ENCODE results near the gene NFS1.
"Not testable (repeated sequence)": the region's sequence is repeated elsewhere in the genome, so short reads cannot be mapped to it uniquely, and the experiment has no call there.

Gene NFS1

DNA sequence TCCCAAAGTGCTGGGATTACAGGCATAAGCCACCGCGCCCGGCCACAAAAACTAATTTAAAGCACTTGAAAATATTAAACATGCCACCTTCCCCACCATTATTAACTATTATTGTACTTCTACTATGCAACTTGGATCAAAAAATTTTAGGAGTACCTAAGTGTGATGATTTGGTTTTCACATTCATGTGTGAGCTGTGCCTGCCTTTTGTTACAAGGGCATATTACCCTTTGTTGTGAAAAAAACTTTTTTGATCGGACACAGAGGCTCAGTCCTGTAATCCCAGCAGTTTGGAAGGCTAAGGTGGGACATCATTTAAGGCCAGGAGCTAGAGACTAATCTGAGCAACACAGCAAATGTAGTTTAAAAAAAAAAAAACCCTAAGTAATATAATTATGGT, 17.2 kb upstream of the NFS1 start:
- Histone ChIP-seq H3K9ac (ENCODE audit: low read length) (no peak overlapping the region), H3K27me3 (ENCODE audit: low read depth, low read length) (no peaks in the 10 kb centered on the region), H3K9me3 (ENCODE audit: insufficient read depth, low read length) (no peaks in the 10 kb centered on the region), H4K20me1 (ENCODE audit: insufficient read depth, low read length) (peaks cover 88% of the 10 kb centered on the region), H3K4me2 (ENCODE audit: low read length) (no peak overlapping the region), H3K27ac (ENCODE audit: low read length) (no peak overlapping the region), H3K4me1 (ENCODE audit: low read length) (peaks cover 22% of the 10 kb centered on the region), H3K79me2 (ENCODE audit: low read length) (peaks cover 97% of the 10 kb centered on the region), H3K36me3 (replicated peaks; ENCODE audit: low read depth, low read length) (peaks cover 76% of the 10 kb centered on the region), H2AFZ (ENCODE audit: low read depth, low read length) (no peak overlapping the region), H3K4me3 (ENCODE audit: low read length) (no peak overlapping the region)
- TF ChIP-seq, protein P1, sequence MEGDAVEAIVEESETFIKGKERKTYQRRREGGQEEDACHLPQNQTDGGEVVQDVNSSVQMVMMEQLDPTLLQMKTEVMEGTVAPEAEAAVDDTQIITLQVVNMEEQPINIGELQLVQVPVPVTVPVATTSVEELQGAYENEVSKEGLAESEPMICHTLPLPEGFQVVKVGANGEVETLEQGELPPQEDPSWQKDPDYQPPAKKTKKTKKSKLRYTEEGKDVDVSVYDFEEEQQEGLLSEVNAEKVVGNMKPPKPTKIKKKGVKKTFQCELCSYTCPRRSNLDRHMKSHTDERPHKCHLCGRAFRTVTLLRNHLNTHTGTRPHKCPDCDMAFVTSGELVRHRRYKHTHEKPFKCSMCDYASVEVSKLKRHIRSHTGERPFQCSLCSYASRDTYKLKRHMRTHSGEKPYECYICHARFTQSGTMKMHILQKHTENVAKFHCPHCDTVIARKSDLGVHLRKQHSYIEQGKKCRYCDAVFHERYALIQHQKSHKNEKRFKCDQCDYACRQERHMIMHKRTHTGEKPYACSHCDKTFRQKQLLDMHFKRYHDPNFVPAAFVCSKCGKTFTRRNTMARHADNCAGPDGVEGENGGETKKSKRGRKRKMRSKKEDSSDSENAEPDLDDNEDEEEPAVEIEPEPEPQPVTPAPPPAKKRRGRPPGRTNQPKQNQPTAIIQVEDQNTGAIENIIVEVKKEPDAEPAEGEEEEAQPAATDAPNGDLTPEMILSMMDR (IDR thresholded peaks at IDR 0.05; ENCODE audit: low read depth, low read length): no peak
- TF ChIP-seq EZH2phosphoT487 (IDR thresholded peaks at IDR 0.05; ENCODE audit: low read depth): no peak

DNA sequence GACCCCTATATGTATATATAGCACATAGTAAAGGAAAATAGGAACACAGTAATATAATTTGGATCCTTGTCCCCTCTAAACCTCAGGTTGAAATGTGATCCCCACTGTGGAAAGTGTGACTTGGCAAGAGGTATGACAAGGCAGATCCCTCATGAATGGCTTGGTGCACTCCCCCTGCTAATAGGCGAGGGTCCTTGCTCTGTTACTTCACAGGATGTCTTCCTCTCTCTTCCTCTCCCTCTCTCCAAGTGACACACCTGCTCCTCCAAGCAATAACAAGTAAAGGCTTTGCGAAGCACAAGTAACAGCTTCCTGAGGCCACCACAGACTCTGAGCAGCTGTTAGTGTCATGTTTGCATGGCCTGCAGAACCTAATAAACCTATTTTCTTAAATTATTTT, 16.5 kb upstream of the NFS1 start:
- peaks cover 26% of the 10 kb centered on the region for H3K4me1 ChIP-seq (ENCODE audit: low read length)
- no peak overlapping the region for H2AFZ ChIP-seq (ENCODE audit: low read depth, low read length)
- H3K4me2 ChIP-seq (ENCODE audit: low read length): no peak overlapping the region
- no peak overlapping the region for H3K27ac ChIP-seq (ENCODE audit: low read length)
- H3K4me3 ChIP-seq (ENCODE audit: low read length): no peak overlapping the region
- no peak overlapping the region for H3K9ac ChIP-seq (ENCODE audit: low read length)
- H4K20me1 ChIP-seq (ENCODE audit: insufficient read depth, low read length): peaks cover 88% of the 10 kb centered on the region
- peaks cover 76% of the 10 kb centered on the region for H3K36me3 ChIP-seq (replicated peaks; ENCODE audit: low read depth, low read length)
- TF ChIP-seq, protein P1 (IDR thresholded peaks at IDR 0.05; ENCODE audit: low read depth, low read length): no peak
- TF ChIP-seq EZH2phosphoT487 (IDR thresholded peaks at IDR 0.05; ENCODE audit: low read depth): no peak
- H3K79me2 ChIP-seq (ENCODE audit: low read length): peaks cover 97% of the 10 kb centered on the region
- no peaks in the 10 kb centered on the region for H3K27me3 ChIP-seq (ENCODE audit: low read depth, low read length)
- H3K9me3 ChIP-seq (ENCODE audit: insufficient read depth, low read length): no peaks in the 10 kb centered on the region

DNA sequence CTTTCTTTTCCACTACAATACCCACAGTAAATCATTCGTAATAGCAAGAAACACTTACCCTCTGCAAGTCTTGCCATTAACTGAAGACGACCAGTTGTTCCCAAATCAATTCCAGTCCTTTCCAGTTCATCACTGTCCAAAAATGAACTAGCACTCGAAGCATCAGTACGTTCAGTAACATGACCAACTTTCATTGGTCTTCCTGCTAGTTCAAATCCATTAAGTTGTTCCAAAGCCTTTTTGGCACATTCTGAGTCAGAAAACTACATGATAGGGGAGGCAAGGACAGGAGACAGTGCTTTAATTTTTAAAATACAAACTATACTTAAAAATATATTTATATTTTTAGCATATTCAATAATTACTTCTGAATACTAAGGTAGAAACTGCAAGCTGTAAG, 15.0 kb upstream of the NFS1 start:
- no peak overlapping the region for H3K27ac ChIP-seq (ENCODE audit: low read length)
- H3K9me3 ChIP-seq (ENCODE audit: insufficient read depth, low read length): no peaks in the 10 kb centered on the region
- peaks cover 78% of the 10 kb centered on the region for H3K36me3 ChIP-seq (replicated peaks; ENCODE audit: low read depth, low read length)
- TF ChIP-seq EZH2phosphoT487 (IDR thresholded peaks at IDR 0.05; ENCODE audit: low read depth): no peak
- TF ChIP-seq, protein P1 (IDR thresholded peaks at IDR 0.05; ENCODE audit: low read depth, low read length): no peak
- no peak overlapping the region for H3K4me3 ChIP-seq (ENCODE audit: low read length)
- peaks cover 97% of the 10 kb centered on the region for H3K79me2 ChIP-seq (ENCODE audit: low read length)
- H3K4me2 ChIP-seq (ENCODE audit: low read length): no peak overlapping the region
- peaks cover 88% of the 10 kb centered on the region for H4K20me1 ChIP-seq (ENCODE audit: insufficient read depth, low read length)
- H2AFZ ChIP-seq (ENCODE audit: low read depth, low read length): no peak overlapping the region
- no peak overlapping the region for H3K9ac ChIP-seq (ENCODE audit: low read length)
- H3K27me3 ChIP-seq (ENCODE audit: low read depth, low read length): no peaks in the 10 kb centered on the region
- peaks cover 26% of the 10 kb centered on the region for H3K4me1 ChIP-seq (ENCODE audit: low read length)

- Histone ChIP-seq H3K79me2 (ENCODE audit: low read length) (peaks cover 95% of the 10 kb centered on the region), H3K4me1 (ENCODE audit: low read length) (peaks cover 26% of the 10 kb centered on the region), H4K20me1 (ENCODE audit: insufficient read depth, low read length) (peaks cover 88% of the 10 kb centered on the region), H3K36me3 (replicated peaks; ENCODE audit: low read depth, low read length) (peaks cover 81% of the 10 kb centered on the region)
- H3K4me2 ChIP-seq (ENCODE audit: low read length); H3K27me3 ChIP-seq (ENCODE audit: low read depth, low read length); H2AFZ ChIP-seq (ENCODE audit: low read depth, low read length); H3K9ac ChIP-seq (ENCODE audit: low read length); H3K27ac ChIP-seq (ENCODE audit: low read length); H3K9me3 ChIP-seq (ENCODE audit: insufficient read depth, low read length); H3K4me3 ChIP-seq (ENCODE audit: low read length): not testable (repeated sequence)
Measured at GRCh38 chr20:35713120-35713519, 14.0 kb upstream of the NFS1 start.
